Smooth muscle cell of the brain vasculature (primary cell): ENCODE results near the gene MCTP2.

Source experiments
- DNase-seq: peaks from one replicate; pipeline ENCODE4 v3.0.0-alpha.2; 2012; ENCODE audit warnings: low read depth, low spot score

MCTP2 gene

DNA sequence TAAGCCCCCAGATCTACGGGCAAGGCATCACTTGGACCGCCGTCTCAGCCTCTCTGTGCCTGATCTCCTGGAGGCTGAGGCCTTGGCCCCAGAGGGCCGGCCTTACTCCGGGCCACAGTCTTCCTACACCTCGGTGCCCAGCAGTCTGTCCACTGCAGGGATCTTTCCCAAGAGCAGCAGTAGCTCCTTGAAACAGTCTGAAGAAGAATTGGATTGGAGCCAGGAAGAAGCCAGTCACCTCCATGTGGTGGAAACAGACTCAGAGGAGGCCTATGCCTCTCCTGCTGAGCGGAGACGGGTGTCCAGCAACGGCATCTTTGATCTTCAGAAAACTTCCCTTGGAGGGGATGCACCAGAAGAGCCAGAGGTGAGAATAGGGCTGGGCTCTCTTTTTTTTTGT, 67.0 kb downstream of the MCTP2 start:
- peak; percentile 31 for DNase-seq

GRCh38 chr15:94300612-94301011, 69.3 kb downstream of the MCTP2 start:
- DNase-seq: no peak

DNA sequence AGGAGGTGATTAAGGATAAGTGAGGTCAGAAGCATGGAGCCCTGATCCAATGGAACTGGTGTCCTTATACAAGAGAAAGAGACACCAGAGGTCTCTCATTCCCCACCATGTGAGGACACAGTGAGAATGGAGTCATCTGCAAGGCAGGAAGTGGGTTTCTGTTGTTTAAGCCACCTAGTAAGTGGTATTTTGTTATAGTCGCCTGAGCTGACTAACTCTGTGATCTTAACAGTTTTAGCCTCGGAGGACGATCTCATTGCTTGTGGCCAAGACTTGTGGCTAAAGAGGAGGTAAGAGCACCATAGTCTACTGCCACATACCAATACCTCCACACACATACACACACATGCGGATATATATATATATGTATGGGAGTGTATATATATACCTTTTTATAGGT, 73.8 kb downstream of the MCTP2 start:
- no peak for DNase-seq

DNA sequence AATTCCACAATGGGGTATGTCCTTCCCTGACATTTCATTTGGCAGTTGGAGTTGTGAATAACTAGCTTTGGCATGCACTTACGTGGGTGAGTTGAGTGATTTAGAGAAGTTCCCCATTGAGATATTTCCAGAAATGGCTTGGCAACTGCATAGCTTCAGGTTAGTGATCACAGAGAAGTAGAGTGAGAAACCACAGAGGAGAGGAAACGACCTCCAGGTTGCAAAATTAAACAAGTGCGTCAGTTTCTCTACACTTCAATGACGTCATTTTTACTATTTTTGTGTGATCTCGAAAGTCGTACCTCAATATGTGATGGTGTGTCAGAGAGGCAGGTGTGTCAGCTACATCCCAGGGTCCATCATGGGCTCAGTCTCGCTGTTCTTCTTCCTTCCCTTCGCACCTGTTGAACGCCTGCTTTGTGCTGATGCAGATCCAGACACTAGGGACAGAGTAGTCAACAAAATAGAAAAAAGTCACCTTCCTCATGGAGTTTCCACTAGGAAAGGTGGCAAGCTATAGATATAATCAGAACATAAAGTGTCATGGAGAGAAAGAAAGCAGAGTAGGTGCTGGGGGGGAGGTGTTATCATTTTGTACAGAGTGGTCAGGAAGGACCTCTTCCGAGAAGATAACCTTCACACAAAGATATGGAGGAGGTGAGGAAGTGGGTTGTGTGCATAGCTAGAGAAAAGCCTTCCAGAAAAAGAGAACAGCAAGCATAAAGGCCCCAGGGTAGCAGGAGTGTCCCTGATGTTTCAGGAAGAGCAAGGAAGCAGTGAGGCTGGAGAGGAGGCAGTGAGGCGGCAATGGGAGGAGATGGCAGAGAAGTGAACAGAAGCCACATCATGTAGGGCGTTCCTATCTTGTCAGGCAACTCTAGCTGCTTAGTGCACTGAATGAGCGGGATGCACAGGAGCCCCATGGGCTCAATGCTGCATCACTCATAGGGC, 75.6 kb downstream of the MCTP2 start:
- DNase-seq: no peak

DNA sequence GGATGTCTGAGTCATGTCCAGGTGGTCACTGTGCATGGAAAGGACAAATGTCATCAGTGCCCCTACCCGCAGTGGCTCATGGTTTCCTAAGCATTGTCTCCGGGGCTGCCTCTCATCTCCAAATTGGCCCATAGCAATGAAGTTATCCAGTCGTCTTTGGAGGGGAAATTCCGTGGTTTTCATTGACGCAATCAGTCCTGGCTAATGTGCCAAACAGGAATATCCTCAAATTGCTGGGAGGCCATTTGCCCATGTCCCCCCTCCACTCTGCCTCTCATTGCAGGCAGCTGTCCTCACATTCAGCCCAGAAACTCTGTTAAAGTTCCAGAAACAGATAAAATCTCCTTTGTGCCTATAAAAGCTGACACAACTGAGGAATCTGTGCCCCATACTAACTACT, 81.6 kb downstream of the MCTP2 start:
- DNase-seq: no peak

GRCh38 chr15:94314639-94315038, 83.3 kb downstream of the MCTP2 start:
- DNase-seq: no peak

GRCh38 chr15:94317211-94317610, 85.8 kb downstream of the MCTP2 start:
- DNase-seq: no peak

DNA sequence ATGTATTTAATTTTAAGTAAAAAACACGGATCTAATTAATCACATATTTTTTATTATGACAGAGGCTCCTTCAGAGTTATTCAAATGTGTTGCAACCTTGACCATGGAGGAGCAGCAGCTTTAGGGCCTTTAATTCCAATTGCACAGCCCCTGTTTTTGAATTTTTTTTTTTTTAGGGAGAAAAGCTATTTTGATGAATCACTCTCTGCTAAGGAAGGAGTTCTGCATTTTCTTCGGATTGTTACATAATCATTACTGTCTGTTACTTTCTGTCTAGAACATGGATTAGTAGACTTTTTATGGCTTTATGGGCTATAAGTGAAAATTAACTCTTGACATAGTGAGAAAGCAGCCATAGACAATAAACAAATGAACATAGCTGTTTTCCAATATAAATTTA, 90.8 kb downstream of the MCTP2 start:
- no peak for DNase-seq

DNA sequence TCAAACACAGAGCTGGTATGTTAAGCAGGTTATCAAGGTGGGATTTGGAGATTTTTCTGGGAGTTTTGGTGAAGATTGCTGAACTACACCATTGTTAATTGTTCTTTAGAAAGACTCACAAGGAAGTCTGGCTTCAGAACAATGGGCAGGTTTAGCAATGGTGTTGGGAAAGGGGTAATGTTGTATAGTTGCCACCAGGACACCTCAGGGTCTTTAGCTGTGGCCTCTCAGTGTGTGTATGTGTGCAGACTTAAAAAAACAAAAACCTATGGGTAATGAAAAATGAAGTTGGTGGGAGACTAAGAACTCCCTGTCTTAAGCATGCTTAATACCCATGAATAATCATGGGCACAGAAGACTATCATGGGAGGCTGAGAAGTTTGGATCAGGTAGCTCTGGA, 91.7 kb downstream of the MCTP2 start:
- DNase-seq: no peak

DNA sequence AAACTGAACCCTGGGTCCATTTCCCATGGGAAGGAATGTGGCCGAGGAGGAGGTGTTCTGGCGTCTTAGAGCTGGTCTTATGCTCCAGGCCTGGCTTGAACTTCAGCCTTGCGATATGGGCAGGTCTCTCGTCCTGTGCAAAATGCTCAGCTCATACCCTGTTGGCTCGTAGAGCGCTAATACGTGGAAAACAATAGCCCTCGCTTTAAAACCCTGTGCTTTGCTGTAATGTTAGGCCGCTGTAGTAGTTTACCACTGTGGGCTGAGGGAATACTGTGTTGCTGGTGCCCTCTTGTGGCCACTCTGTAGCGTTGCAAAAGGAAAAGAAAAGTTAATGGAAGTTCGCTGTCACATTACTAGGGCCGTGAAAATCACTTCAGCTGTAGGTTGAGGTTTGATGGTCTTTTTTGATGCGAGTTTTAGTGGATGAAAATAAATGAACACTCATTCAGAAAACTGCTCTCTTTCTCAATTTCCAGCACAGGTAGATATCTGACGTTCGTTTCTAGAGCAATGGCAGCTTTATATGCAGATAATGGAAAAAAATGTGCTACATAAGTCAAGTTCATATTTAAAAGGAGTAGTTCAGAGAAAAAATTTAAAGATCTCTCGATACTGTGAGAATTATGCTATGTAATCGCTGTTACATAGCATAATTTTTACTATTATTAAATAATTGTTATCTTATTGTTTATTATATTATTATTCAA, 92.9 kb downstream of the MCTP2 start:
- DNase-seq: no peak

DNA sequence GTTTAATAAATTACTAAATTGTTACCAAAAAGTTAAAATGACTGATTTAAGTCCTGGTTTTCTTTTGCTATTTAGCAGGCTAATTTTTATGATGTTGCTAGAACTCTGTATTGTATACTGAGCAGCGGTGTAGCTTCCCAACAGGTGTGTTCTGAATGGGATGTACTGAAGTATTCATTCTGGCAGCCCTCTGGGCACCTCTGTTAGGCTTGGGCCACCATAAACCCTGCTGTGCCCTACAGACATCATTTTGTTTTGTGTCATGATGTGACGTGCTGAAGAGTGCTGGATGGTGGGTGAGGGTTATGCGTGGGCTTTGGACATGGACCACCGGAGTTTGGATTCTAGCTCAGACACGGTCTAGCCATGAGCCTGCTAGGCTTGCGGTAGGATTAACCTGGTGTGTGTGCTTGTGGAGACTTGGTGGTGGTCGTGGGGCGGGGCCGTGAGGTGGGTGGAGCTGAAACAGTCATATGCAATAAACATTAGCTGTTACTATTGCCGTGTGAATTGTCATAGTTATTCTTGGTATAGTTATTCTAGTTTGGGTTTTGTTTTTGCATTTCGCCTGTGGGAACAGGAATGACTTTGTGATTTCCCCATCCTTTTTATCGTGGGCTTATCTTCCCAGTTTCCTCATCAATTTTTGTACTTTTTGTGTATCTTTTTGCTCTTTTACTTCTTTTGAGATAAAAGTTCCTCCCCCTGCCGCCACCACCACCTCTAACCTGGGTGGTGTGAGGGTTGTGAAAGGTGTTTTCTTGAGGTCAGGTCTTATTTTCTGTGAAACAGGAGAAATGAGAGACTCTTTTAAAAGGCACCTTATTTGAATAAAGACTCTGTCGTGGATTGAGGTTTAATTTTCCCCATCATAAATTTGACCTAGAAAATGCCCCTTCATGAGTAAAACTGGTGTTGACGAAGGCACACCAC, 93.7 kb downstream of the MCTP2 start:
- DNase-seq: no peak

DNA sequence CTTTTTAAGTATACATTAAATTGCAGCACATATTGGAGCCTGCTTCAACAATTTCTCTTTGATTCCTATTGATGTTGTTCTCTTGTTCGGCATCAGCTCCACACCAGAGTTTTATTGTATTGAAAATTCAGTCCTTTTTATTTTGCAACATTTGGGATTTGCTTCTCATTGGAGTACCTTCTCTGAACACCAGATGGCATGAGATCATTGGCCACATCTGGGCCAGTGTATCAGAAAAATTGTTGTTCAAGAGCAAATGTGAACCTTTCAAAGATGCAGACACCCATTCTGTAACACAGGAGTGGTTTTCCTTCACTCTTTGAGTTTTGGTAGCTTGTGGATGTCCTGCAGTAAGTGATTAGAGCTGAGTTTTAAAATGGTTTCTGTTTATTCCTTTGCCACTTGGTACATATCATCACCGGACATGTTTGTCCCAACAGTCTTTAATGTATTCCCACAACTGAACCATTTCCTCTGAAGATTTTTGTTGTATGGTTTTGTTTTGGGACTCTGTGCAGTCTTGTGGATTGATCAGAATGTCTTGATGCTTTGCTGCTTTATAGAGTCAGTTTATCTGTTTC, 96.1 kb downstream of the MCTP2 start:
- no peak for DNase-seq

- DNase-seq: no peak
Observed at GRCh38 chr15:94331731-94332130, 100.4 kb downstream of the MCTP2 start.

DNA sequence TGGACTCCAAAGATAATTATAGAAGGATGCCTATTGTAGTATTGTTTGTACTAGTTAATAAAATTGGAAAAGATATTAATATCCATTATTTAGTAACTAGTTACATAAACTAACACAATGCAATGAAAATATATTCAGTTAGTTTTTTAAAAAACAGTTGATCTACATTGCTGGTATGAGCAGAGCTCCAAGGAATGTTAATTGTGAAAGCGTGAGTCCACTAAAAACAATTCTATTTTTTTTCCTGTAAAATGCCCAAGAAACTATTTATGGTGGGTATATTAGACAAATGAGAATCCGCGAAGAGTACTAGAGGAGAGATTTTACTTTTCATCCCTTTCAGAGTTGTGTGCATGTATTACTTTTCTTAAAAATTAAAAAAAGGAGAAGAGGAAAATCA, 104.3 kb downstream of the MCTP2 start:
- DNase-seq: no peak

DNA sequence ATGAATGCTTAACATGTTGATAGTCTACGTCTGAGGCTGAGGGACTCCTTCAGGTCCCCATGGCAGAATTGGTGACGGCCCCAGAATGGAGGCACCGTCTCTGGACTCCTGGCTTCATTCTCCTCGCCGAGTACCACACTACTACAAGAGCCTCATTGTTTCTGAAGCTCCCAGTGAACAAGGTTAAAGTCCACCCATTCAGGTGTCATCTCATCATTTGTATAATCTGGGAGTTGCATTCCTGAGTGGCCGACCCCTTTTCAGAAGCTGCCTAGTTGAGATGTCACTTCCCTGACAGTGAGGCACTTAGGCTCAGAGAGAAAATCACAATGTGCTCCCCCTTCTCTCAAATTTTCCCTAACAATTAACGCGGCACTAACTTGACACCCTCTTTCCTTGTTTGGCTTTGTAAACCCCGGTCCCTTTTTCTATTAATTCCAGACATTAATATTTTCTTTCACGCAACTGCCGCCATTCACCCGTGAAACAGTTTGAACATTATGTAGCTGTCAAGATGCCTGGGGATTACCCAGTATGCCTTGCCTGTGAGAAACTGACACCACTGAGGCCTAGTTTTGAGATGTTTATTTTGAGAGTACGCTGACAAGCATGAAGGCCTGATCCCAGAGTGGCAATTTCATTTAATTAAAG, 105.6 kb downstream of the MCTP2 start:
- no peak for DNase-seq

DNA sequence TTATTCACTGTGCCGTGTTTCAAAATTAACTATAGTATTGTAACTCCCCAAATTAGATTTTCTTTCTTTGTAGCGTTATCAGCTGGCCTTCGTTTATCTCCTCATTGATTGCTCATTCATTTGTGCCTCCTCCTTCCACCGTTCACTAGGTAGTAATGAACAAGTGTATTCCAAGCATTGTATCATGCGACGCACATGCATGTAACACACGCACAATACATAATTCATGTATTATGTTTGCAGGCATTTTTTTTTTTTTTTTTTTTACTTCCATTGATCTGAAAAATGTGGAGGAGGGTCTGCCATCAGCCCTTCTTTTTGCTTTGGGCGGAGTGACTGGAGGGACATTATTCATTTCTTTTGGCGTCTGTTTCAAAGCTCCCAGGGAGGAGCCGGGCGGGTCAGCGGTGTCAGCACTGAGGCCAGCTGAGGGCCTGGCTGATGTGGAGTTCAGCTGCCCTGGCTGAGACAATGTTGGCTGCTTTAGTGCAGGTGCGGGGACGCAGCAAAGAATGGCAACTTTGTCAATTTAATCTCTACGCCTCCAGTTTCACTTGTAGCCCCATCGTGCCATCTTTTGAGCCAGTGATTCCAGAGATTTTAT, 107.0 kb downstream of the MCTP2 start:
- no peak for DNase-seq

GRCh38 chr15:94346282-94346681, 114.9 kb downstream of the MCTP2 start:
- no peak for DNase-seq

- no peak for DNase-seq
Observed at GRCh38 chr15:94348084-94348483, 116.7 kb downstream of the MCTP2 start.

GRCh38 chr15:94351031-94351535, 119.7 kb downstream of the MCTP2 start:
- DNase-seq: no peak
